HG03175 (cell line): ENCODE data around the gene PODNL1.

Experiments used
- ATAC-seq: cut with Tn5 transposase; IDR thresholded peaks from one replicate; pipeline ENCODE4 v1.9.1; 2021; ENCODE audit warnings: mild to moderate bottlenecking, moderate library complexity; ENCODE audit not compliant: unreplicated experiment

Gene PODNL1

GRCh38 chr19:13899912-13900584 is 38.2 kb downstream of the PODNL1 start:
- no peak for ATAC-seq

- ATAC-seq, result no peak
Measured at GRCh38 chr19:13899393-13899792, 38.8 kb downstream of the PODNL1 start.

DNA sequence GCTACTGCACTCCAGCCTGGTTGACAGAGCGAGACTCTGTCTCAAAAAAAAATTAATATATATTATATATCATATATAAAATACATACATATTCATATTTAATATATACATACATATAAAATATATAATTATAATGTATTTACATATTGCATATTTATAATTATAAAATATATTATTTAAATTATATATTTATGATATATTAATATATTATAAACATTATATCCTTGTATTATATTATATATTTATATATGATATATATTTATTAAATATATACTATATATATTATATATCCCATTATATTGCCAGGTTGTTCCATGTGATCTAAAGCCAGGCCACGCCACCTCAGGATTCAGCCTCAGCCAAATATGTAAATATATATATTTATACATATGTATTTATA is 42.0 kb downstream of the PODNL1 start:
- no peak for ATAC-seq

DNA sequence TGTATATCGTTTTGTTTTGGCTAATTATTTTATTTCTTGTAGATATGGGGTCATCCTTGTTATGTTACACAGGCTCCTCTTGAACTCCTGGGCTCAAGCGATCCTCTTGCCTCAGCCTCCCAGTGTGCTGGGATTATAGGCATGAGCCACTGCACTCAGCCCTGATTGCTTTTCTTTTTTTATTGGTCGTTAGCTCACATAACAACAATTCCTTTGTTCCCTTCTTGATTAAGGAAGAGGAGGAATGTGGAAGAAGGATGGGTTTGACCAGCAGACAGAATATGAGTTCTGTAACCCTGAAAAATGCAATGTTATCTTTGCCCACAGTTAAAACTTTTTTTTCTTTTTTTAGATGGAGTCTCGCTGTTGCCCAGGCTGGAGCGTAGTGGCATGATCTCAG is 43.7 kb downstream of the PODNL1 start:
- no peak for ATAC-seq

DNA sequence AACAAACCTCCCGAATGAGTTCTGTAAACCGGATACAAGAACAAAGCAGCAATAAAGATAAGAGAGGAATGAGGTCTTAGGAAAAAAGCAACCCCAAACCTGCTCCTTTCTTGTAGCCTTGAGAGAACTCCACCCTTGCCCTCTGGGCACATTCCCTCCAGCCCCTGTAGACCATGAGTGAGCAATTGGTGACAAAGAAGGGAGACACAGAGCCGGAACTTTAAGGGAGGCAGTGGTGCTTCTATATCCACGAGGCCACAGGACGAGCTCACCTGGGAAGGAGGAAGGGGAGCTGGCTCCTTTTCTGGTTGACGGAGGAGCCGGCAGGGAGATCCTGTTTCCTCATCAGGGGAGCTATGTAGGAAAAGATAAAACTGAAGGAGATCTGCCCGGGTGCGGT is 45.3 kb downstream of the PODNL1 start:
- no peak for ATAC-seq

- ATAC-seq, result no peak
Measured at GRCh38 chr19:13890136-13890535, 48.1 kb downstream of the PODNL1 start.

- no peak for ATAC-seq
Measured at GRCh38 chr19:13888281-13888680, 49.9 kb downstream of the PODNL1 start.

GRCh38 chr19:13887517-13887916 is 50.7 kb downstream of the PODNL1 start:
- ATAC-seq, result no peak

DNA sequence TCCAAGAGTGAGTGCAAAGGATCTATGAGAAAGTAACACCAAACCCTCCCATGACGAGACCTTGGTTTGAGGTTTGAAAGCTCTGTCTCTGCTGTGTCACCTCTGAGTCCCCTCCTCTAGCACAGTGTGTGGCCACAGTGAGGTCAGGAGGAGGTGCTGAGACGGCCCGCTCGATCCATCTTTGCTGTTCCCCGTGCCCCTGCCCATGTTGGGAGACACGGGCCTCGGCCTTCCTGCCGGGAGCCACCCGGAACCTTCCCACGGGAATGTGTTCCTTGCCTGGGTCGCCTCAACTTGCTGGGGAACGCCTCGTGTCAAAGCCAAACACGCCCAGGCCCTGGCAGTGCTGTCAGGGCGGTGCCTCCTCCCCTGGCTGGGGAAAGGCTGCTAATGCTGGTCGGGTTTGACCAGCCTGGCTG is 51.2 kb downstream of the PODNL1 start:
- no peak for ATAC-seq

GRCh38 chr19:13885826-13886365 is 52.3 kb downstream of the PODNL1 start:
- no peak for ATAC-seq

- no peak for ATAC-seq
Measured at GRCh38 chr19:13884726-13885591, 53.3 kb downstream of the PODNL1 start.

GRCh38 chr19:13883516-13884064 is 54.6 kb downstream of the PODNL1 start:
- ATAC-seq, result no peak

DNA sequence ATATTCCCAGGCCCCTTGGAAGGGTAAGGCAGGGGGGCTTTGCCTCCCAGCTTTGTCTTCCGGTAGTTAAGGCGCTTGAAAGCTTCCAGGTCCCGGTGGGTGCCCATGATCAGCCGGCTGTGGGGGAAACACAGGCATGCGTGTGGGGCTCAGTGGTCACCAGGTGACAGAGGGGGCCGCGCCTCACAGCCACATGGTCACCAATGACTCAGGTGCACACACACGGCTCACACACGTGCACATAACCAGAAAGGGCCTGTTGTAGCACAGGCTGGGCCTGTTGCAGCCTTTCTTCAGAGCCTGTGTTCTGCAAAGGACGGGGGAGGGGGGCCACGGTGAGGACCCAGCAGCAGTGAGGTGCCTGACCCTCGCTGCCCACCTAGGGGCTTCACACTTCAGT is 55.4 kb downstream of the PODNL1 start:
- no peak for ATAC-seq

GRCh38 chr19:13882419-13882795 is 55.8 kb downstream of the PODNL1 start:
- ATAC-seq, result no peak

- ATAC-seq, result no peak
Measured at GRCh38 chr19:13881692-13882418, 56.4 kb downstream of the PODNL1 start.

GRCh38 chr19:13881251-13881691 is 56.9 kb downstream of the PODNL1 start:
- ATAC-seq, result no peak
